ENCODE measurements around the gene GRK2. TPM values are rescaled to one million over a fixed set of nuclear protein-coding genes. Genes with fewer than 3 reads are reported as not detected.

GRK2 gene
- total RNA-seq, 1 donor from 2014 or later: 51.3 TPM

Other genes starting within 250 kb of the GRK2 start
- gene SYT12, start 243.3 kb upstream of the GRK2 start, total RNA-seq: 0.08 and 0.48 TPM in 2 replicates
- 97.0 and 112 TPM in 2 replicates for gene RHOD, start 209.6 kb upstream of the GRK2 start, total RNA-seq
- gene KDM2A, start 147.2 kb upstream of the GRK2 start, total RNA-seq: 36.2 and 52.1 TPM in 2 replicates
- 36.6 and 48.5 TPM in 2 replicates for gene ANKRD13D, start 22.8 kb downstream of the GRK2 start, total RNA-seq
- 37.2 and 39.9 TPM in 2 replicates for gene SSH3, start 37.1 kb downstream of the GRK2 start, total RNA-seq
- gene POLD4, start 87.1 kb downstream of the GRK2 start, total RNA-seq: 70.7 and 75.5 TPM in 2 replicates
- 33.1 and 34.3 TPM in 2 replicates for gene CLCF1, start 107.1 kb downstream of the GRK2 start, total RNA-seq
- 8.3 and 13.6 TPM in 2 replicates for gene RAD9A, start 125.5 kb downstream of the GRK2 start, total RNA-seq
- gene PPP1CA, start 135.4 kb downstream of the GRK2 start, total RNA-seq: 309 and 319 TPM in 2 replicates
- gene TBC1D10C, start 137.6 kb downstream of the GRK2 start, total RNA-seq: 0.84 and 1.0 TPM in 2 replicates
- 0.21 and 0.27 TPM in 2 replicates for gene CARNS1, start 149.2 kb downstream of the GRK2 start, total RNA-seq
- gene RPS6KB2, start 162.0 kb downstream of the GRK2 start, total RNA-seq: 64.6 and 86.5 TPM in 2 replicates
- 2.5 and 3.0 TPM in 2 replicates for gene PTPRCAP, start 171.2 kb downstream of the GRK2 start, total RNA-seq
- 136 and 153 TPM in 2 replicates for gene CORO1B, start 177.0 kb downstream of the GRK2 start, total RNA-seq
- gene GPR152, start 186.3 kb downstream of the GRK2 start, total RNA-seq: not detected in 2 replicates
- gene CABP4, start 188.9 kb downstream of the GRK2 start, total RNA-seq: 0.17 TPM in 1 of 2 replicates, not detected in the other
- 53.8 and 102 TPM in 2 replicates for gene TMEM134, start 202.8 kb downstream of the GRK2 start, total RNA-seq
- gene AIP, start 216.6 kb downstream of the GRK2 start, total RNA-seq: 45.9 and 55.9 TPM in 2 replicates
- gene PITPNM1, start 238.9 kb downstream of the GRK2 start, total RNA-seq: 50.8 and 55.5 TPM in 2 replicates
- gene CDK2AP2, start 241.7 kb downstream of the GRK2 start, total RNA-seq: 104 and 135 TPM in 2 replicates